HG03139 (cell line): ENCODE results near the gene ST6GALNAC3.
"Not testable (repeated sequence)": the region's sequence is repeated elsewhere in the genome, so short reads cannot be mapped to it uniquely, and the experiment has no call there.

ENCODE experiments used
- ATAC-seq: cut with Tn5 transposase; IDR thresholded peaks from one replicate; pipeline ENCODE4 v1.9.1; 2021; ENCODE audit not compliant: unreplicated experiment

The ST6GALNAC3 gene

GRCh38 chr1:76070538-76070937, 4.0 kb upstream of the ST6GALNAC3 start:
- no peak for ATAC-seq

- no peak for ATAC-seq
Measured at GRCh38 chr1:76073481-76073880, 1.1 kb upstream of the ST6GALNAC3 start.

- ATAC-seq = no peak
Measured at GRCh38 chr1:76075188-76075489, 593 bp downstream of the ST6GALNAC3 start.

- no peak for ATAC-seq
Measured at GRCh38 chr1:76075877-76076276, 1.3 kb downstream of the ST6GALNAC3 start.

GRCh38 chr1:76079475-76080227, 5.1 kb downstream of the ST6GALNAC3 start:
- ATAC-seq = no peak

- ATAC-seq = no peak
Measured at GRCh38 chr1:76080552-76081079, 6.1 kb downstream of the ST6GALNAC3 start.

GRCh38 chr1:76082062-76082461, 7.5 kb downstream of the ST6GALNAC3 start:
- ATAC-seq = no peak

- no peak for ATAC-seq
Measured at GRCh38 chr1:76083189-76083588, 8.6 kb downstream of the ST6GALNAC3 start.

- ATAC-seq = no peak
Measured at GRCh38 chr1:76084029-76084627, 9.6 kb downstream of the ST6GALNAC3 start.

- no peak for ATAC-seq
Measured at GRCh38 chr1:76084685-76085084, 10.1 kb downstream of the ST6GALNAC3 start.

- no peak for ATAC-seq
Measured at GRCh38 chr1:76086109-76086508, 11.6 kb downstream of the ST6GALNAC3 start.

GRCh38 chr1:76086597-76086996, 12.1 kb downstream of the ST6GALNAC3 start:
- ATAC-seq = no peak

GRCh38 chr1:76090283-76091203, 16.0 kb downstream of the ST6GALNAC3 start:
- no peak for ATAC-seq

- no peak for ATAC-seq
Measured at GRCh38 chr1:76092812-76093211, 18.3 kb downstream of the ST6GALNAC3 start.

GRCh38 chr1:76093522-76094312, 19.2 kb downstream of the ST6GALNAC3 start:
- ATAC-seq = no peak

GRCh38 chr1:76095802-76096201, 21.3 kb downstream of the ST6GALNAC3 start:
- ATAC-seq = no peak

GRCh38 chr1:76097064-76097463, 22.5 kb downstream of the ST6GALNAC3 start:
- ATAC-seq = not testable (repeated sequence)

- no peak for ATAC-seq
Measured at GRCh38 chr1:76098845-76099244, 24.3 kb downstream of the ST6GALNAC3 start.

GRCh38 chr1:76101548-76101947, 27.0 kb downstream of the ST6GALNAC3 start:
- ATAC-seq = no peak

- no peak for ATAC-seq
Measured at GRCh38 chr1:76102046-76102445, 27.5 kb downstream of the ST6GALNAC3 start.

- no peak for ATAC-seq
Measured at GRCh38 chr1:76103034-76103433, 28.5 kb downstream of the ST6GALNAC3 start.
